HG02571 (cell line): ENCODE measurements around the gene LPGAT1.
"Not testable (repeated sequence)": the region's sequence is repeated elsewhere in the genome, so short reads cannot be mapped to it uniquely, and the experiment has no call there.

Experiments used
- ATAC-seq: cut with Tn5 transposase; IDR thresholded peaks from one replicate; pipeline ENCODE4 v1.9.1; 2021; ENCODE audit warnings: mild to moderate bottlenecking, moderate library complexity; ENCODE audit not compliant: unreplicated experiment

LPGAT1 gene

DNA sequence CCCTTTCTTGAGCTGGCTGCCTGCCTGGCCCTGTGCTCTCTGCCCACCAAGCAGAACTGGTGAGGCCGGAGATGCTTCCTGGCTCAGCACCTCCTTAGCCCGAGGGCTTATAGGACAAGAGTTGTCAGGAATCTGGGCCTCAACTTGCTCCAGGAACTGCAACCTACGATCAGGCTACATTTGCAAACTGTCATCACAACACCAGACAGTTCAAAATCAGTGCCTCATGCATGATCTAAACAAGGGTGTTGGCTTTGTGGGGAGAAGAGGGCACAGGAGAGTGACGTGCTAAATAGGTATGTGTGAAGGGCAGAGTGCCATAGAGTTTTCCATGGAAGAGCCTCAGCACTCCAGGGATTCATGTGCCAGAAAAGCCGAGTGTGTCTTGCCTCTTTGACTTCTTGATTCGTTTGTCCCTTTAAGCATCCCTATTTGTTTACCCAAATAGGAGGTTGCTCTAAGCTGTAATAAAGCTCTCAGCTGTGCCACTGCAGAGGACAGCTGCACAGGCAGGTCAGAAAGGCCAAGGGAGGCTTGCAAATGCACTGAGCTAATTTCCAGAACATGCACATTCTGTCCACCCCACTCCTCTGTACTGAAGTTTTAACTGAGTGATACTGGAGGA, 125.0 kb downstream of the LPGAT1 start:
- ATAC-seq, result no peak

DNA sequence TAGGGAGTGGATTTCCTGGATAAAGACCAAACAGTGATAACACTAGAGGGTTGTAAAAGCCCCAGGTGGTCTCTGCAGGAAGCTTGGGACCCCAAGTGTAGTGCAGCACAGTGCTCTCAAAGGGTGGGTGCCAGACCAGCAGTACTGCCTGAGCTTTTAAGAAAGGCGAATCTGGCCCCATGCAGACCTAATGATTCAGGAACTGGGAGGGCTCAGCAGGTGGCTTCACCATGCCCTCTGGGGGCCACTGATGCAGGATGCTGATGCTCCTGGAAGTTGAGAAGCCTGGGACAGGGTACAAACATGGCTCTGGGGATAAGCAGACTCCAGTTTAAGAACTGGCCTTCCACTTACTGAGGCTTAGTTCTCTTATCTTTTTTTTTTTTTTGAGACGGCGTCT, 126.0 kb downstream of the LPGAT1 start:
- no peak for ATAC-seq

GRCh38 chr1:211703812-211704537, 126.6 kb downstream of the LPGAT1 start:
- no peak for ATAC-seq

DNA sequence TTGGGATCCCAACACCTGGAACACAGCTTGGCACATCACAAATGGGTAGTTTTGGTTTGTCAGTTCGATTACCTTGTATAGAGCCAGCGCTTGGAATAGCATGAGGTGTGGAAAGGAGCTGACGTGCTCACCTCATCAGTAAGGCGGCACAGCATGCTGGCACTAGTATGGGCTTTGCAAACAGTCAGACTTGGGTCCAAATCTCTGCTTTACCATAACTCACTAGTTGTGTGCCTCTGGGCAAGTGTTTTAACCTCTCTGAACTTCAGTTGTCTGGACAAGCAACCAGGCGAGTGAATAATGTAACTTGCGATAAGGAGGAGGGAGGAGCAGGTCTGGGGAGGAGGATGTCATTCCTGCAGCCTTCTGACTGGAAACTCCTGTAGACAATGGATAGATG, 128.8 kb downstream of the LPGAT1 start:
- ATAC-seq, result no peak

- ATAC-seq, result no peak
Observed at GRCh38 chr1:211699059-211699458, 131.5 kb downstream of the LPGAT1 start.

GRCh38 chr1:211698161-211699026, 132.2 kb downstream of the LPGAT1 start:
- ATAC-seq, result peak; percentile 46

GRCh38 chr1:211697356-211697755, 133.2 kb downstream of the LPGAT1 start:
- peak; percentile 73 for ATAC-seq

DNA sequence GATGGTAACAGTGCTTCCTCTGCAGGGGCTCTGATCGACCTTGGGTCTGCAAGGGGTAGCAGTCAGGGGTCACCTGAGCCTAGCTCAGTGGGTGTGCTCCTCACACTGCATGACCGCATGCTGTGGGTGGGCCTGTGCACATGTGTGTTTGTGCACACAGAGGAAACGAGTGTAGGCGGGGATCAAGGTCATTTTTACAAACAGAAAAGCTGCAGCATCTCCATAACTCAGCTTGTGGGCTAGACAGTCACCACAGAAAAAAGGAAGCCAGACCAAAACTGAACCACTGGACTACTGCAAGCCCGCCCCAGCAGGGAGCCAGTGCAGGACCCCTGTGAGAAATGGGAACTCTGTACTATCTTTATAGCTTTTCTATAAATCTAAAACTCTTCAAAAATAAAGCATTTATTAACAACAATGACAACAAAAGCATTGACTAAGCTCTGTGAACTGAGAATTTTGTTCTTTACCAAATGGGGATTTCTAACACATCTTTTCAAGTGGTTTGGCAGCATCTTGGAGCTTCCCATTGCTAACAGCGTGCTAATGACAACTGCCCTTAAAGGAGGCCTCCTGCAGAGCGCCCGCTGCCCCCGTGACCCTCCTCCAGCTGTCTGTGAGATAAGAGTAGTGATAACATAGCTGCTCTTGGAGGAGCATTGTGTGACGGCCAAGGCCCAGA, 135.3 kb downstream of the LPGAT1 start:
- peak; percentile 37 for ATAC-seq

- ATAC-seq, result not testable (repeated sequence)
Observed at GRCh38 chr1:211693911-211694310, 136.7 kb downstream of the LPGAT1 start.
